Measurements from ENCODE around the gene PCSK9. TPM values are rescaled to one million over a fixed set of nuclear protein-coding genes. Genes with fewer than 3 reads are reported as not detected.

Gene PCSK9
- total RNA-seq, 2 donors from 2014 or later, result 0.21 to 0.27 TPM

DNA sequence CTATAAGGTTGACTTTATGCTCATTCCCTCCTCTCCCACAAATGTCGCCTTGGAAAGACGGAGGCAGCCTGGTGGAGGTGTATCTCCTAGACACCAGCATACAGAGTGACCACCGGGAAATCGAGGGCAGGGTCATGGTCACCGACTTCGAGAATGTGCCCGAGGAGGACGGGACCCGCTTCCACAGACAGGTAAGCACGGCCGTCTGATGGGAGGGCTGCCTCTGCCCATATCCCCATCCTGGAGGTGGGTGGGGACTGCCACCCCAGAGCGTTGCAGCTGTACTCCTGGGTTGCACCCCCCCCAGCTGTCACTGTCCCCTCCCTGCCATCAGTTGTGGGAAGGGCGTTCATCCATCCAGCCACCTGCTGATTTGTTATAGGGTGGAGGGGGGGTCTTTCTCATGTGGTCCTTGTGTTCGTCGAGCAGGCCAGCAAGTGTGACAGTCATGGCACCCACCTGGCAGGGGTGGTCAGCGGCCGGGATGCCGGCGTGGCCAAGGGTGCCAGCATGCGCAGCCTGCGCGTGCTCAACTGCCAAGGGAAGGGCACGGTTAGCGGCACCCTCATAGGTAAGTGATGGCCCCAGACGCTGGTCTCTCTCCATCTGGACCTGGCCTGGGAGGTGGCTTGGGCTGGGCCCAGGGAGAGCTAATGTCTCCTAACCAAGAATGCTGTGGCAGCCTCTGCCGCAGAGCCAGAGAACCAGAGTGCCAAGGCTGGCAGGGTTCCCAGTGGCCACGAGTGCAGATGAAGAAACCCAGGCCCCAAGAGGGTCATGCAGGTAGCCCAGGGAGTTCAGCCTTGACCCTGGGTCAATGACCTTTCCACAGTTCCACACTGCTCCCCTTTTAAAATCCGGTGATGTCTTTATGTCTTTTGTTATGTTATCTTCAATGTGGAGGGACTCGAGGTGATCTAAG, 13.1 kb downstream of the PCSK9 start:
- Histone ChIP-seq H3K27me3 (replicated peaks; ENCODE audit: insufficient read depth) (no peaks in the 10 kb centered on the region), H3K36me3 (no peaks in the 10 kb centered on the region), H3K4me1 (ENCODE audit: control insufficient read depth in 1 of 2, low read depth in 2 of 2) (no peaks in the 10 kb centered on the region), H3K27ac (no peak overlapping the region), H3K4me3 (no peak overlapping the region), H3K9me3 (no peaks in the 10 kb centered on the region)
- no peak for ATAC-seq (ENCODE audit: insufficient number of reproducible peaks, low FRiP score, low read depth)
- TF ChIP-seq, protein P1, sequence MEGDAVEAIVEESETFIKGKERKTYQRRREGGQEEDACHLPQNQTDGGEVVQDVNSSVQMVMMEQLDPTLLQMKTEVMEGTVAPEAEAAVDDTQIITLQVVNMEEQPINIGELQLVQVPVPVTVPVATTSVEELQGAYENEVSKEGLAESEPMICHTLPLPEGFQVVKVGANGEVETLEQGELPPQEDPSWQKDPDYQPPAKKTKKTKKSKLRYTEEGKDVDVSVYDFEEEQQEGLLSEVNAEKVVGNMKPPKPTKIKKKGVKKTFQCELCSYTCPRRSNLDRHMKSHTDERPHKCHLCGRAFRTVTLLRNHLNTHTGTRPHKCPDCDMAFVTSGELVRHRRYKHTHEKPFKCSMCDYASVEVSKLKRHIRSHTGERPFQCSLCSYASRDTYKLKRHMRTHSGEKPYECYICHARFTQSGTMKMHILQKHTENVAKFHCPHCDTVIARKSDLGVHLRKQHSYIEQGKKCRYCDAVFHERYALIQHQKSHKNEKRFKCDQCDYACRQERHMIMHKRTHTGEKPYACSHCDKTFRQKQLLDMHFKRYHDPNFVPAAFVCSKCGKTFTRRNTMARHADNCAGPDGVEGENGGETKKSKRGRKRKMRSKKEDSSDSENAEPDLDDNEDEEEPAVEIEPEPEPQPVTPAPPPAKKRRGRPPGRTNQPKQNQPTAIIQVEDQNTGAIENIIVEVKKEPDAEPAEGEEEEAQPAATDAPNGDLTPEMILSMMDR (IDR thresholded peaks at IDR 0.05), result no peak
- DNase-seq (ENCODE audit: low spot score), result no peak

DNA sequence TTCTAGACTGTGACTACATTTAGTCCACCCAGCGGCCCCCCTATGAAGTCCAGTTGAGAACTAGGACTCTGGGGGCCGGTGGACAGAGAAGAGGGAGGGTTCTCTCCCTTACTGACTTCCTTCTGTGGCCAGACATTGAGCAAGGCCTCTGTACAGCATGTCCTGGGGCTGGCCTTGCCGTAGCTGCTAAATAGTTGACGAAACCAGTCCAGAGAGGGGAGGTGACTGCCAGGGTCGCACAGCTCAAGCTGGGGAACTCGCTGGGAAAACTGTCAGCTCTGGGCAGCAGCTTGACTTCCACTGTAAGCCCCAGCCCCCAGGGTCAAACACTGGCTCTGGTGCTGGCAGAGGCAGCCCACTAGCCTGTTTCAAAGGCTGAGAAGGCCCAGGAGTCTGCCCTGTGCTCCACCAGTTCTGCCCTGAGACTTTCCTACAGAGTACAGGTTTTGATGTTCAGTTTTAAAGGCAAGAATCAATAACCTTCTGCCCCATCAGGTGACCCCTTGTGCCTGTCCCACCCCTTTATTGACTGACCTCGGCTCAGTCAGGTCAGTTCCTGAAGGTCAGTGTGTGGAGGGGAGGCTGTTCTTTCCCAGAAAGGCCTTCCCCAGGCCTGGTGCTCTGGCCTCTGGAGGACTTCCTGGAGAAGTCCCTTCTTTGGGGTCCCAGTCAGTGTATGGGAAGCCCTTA, 14.1 kb downstream of the PCSK9 start:
- DNase-seq (ENCODE audit: low spot score), result no peak

DNA sequence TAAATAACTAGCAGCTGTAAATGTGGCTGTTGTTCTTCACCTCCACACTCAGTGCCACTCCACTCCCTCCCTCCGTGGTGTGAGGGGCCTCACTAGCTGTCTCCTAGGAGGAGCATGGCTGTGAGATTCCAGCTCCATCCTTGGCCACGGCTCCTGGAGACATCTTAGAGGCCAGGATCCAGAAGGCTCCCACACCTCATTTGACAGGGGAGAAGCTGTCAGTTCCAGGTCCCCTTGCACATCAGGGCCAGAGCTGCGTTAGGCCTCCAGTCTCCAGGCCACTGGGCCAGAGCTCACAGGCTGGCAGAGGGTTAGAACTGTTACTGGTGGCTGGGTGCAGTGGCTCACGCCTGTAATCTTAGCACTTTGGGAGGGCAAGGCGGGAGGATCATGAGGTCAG, 15.0 kb downstream of the PCSK9 start:
- DNase-seq (ENCODE audit: low spot score) (no peak), ATAC-seq (ENCODE audit: insufficient number of reproducible peaks, low FRiP score, low read depth) (no peak)
- TF ChIP-seq, protein P1 (IDR thresholded peaks at IDR 0.05), result no peak

More for the DNA sequence above, 14.1 kb downstream of the PCSK9 start:
- Histone ChIP-seq H3K36me3 (no peaks in the 10 kb centered on the region), H3K27ac (no peak overlapping the region), H3K27me3 (replicated peaks; ENCODE audit: insufficient read depth) (no peaks in the 10 kb centered on the region), H3K4me1 (ENCODE audit: control insufficient read depth in 1 of 2, low read depth in 2 of 2) (no peaks in the 10 kb centered on the region), H3K4me3 (no peak overlapping the region), H3K9me3 (no peaks in the 10 kb centered on the region)
- ATAC-seq (ENCODE audit: insufficient number of reproducible peaks, low FRiP score, low read depth), result no peak
- TF ChIP-seq, protein P1 (IDR thresholded peaks at IDR 0.05), result no peak

DNA sequence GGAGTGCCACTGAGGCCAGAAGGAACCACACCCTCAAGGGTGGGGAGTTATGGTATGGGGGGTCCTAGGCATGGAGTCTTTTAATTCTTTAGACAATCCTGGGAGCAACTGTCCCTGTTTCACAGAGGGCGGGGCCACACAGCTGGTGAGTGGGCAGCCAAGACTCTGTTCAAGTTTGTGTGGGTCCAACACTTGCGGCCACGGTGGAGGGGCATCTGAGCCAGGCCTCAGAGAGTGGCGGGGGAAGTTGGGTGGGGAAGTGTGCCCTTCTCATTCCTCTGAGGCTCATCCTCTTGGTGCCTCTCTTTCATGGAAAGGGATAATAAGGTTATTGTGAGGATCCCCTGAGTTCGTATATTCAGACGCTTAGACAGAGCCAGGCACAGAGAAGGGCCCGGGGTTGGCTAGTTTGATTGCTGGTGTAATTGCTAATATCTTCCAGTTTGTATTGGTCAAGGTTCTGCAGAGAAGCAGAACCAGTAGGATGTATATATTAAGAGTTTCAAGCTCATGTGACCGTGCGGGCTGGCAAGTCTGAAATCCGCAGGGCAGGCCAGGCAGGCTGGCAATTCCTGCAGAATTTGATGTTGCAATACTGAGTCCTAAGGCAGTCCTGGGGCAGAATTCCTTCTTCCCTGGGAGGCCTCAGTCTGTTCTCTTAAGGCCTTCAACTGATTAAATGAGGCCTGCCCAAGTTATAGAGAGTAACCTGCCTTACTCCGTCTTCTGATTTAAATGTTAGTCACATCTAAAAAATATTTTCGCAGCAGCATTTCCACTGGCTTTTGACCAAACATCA, 15.9 kb downstream of the PCSK9 start:
- no peak overlapping the region for H3K27ac ChIP-seq
- no peaks in the 10 kb centered on the region for H3K4me1 ChIP-seq (ENCODE audit: control insufficient read depth in 1 of 2, low read depth in 2 of 2)
- no peaks in the 10 kb centered on the region for H3K27me3 ChIP-seq (replicated peaks; ENCODE audit: insufficient read depth)
- no peak for DNase-seq (ENCODE audit: low spot score)
- TF ChIP-seq, protein P1 (IDR thresholded peaks at IDR 0.05), result no peak
- ATAC-seq (ENCODE audit: insufficient number of reproducible peaks, low FRiP score, low read depth), result no peak
- H3K9me3 ChIP-seq, result no peaks in the 10 kb centered on the region
- H3K36me3 ChIP-seq, result no peaks in the 10 kb centered on the region
- H3K4me3 ChIP-seq, result no peak overlapping the region

More for the DNA sequence above, 15.0 kb downstream of the PCSK9 start:
- H3K27ac ChIP-seq, result no peak overlapping the region
- H3K27me3 ChIP-seq (replicated peaks; ENCODE audit: insufficient read depth), result no peaks in the 10 kb centered on the region
- no peaks in the 10 kb centered on the region for H3K36me3 ChIP-seq
- H3K9me3 ChIP-seq, result no peaks in the 10 kb centered on the region
- no peak overlapping the region for H3K4me3 ChIP-seq
- H3K4me1 ChIP-seq (ENCODE audit: control insufficient read depth in 1 of 2, low read depth in 2 of 2), result no peaks in the 10 kb centered on the region

Data from thoracic aorta (tissue), 2 donors.